GM12878 (cell line): ENCODE data around the gene HOXC12. TPM values are rescaled to one million over a fixed set of nuclear protein-coding genes. Genes with fewer than 3 reads are reported as not detected.

Experiments used
- ATAC-seq: fragments of 200-7000 bp; cut with Tn5 transposase; 3 replicates; pipeline ENCODE4 v1.9.1; 2020; ENCODE audit warnings: mild to moderate bottlenecking, moderate library complexity
- BruUV-seq: library from RNA; stranded (reverse); fragments of 400-500 nt; replicated peaks from 2 replicates; lab custom pipeline; 2021; lab: Mats Ljungman, UMichigan
- CTCF ChIA-PET: fragments of 300-600 bp; sonication (Branson Sonifier 250); formaldehyde crosslinking; extraction: SDS; loops from one replicate; lab custom pipeline; 2021; ENCODE audit warnings: inconsistent platforms; lab: Yijun Ruan, JAX
- POLR2A ChIA-PET: fragments of 350-600 bp; formaldehyde crosslinking; extraction: SDS; loops from one replicate; lab custom pipeline; 2021; ENCODE audit warnings: inconsistent platforms; lab: Charles Lee
- RAD21 ChIA-PET: fragments of 300-600 bp; sonication (Branson Sonifier 250); formaldehyde crosslinking; loops from one replicate; lab custom pipeline; 2023; ENCODE audit warnings: antibody characterized with exemption; ENCODE audit not compliant: unreplicated experiment; lab: Charles Lee
- SMC1A ChIA-PET: fragments of 300-600 bp; sonication (Branson Sonifier 250); formaldehyde crosslinking; loops from one replicate; lab custom pipeline; 2023; ENCODE audit not compliant: unreplicated experiment, uncharacterized antibody; lab: Charles Lee
- DNase-seq: peaks from one replicate; pipeline ENCODE4 v3.0.0-alpha.2; 2011; ENCODE audit warnings: low read depth, low spot score
- FAIRE-seq: peaks from 3 replicates; lab custom pipeline; 2011; peaks lifted over from hg19 to GRCh38; lab: Jason Lieb, UNC
- H2AFZ ChIP-seq: 2 replicates; pipeline ENCODE4 v1.6.0; 2011; ENCODE audit warnings: low read depth, low read length, control low read depth; ENCODE audit not compliant: control insufficient read depth
- H3K27ac ChIP-seq: 2 replicates; pipeline ENCODE4 v1.5.1; 2011; ENCODE audit warnings: control low read depth; ENCODE audit not compliant: control insufficient read depth, insufficient read depth
- H3K27me3 ChIP-seq, 2 experiments: replicated peaks in 1 of 2; 2 replicates each; pipeline versions ENCODE4 v1.6.0 to v1.6.1; 2011; ENCODE audit warnings: low read length in 1 of 2; ENCODE audit not compliant: control insufficient read depth in 2 of 2, insufficient read depth in 2 of 2
- H3K36me3 ChIP-seq, 2 experiments: 2 replicates each; pipeline ENCODE4 v1.5.1; 2011; ENCODE audit warnings: low read length in 1 of 2; ENCODE audit not compliant: control insufficient read depth in 2 of 2, insufficient read depth in 2 of 2
- H3K4me1 ChIP-seq: 2 replicates; pipeline ENCODE4 v1.6.1; 2011; ENCODE audit warnings: mild to moderate bottlenecking, low read length, moderate library complexity, mixed read lengths; ENCODE audit not compliant: control insufficient read depth, insufficient read depth
- H3K4me2 ChIP-seq: 2 replicates; pipeline ENCODE4 v1.6.0; 2011; ENCODE audit warnings: control low read depth; ENCODE audit not compliant: control insufficient read depth, insufficient read depth
- H3K4me3 ChIP-seq: fragments of 200-600 bp; sonication (generic); 2 replicates; pipeline ENCODE4 v1.5.1; 2016
- H3K79me2 ChIP-seq: 2 replicates; pipeline ENCODE4 v1.6.0; 2011; ENCODE audit warnings: low read length; ENCODE audit not compliant: control insufficient read depth, insufficient read depth
- H3K9ac ChIP-seq: 2 replicates; pipeline ENCODE4 v1.8.0; 2011; ENCODE audit warnings: low read length, control low read depth, mixed read lengths; ENCODE audit not compliant: control insufficient read depth, insufficient read depth
- H3K9me3 ChIP-seq: replicated peaks from 3 replicates; pipeline ENCODE4 v1.5.1; 2011; ENCODE audit warnings: mild to moderate bottlenecking, low read length; ENCODE audit not compliant: control insufficient read depth, insufficient read depth
- H4K20me1 ChIP-seq: 2 replicates; pipeline ENCODE4 v1.6.0; 2011; ENCODE audit not compliant: control insufficient read depth, insufficient read depth
- BHLHE40 ChIP-seq, 2 experiments: fragments of 450-650 bp in 1 of 2; IDR thresholded peaks; 2 replicates each; pipeline ENCODE4 v1.6.1; 2011 to 2017; ENCODE audit warnings: low read depth in 2 of 2, borderline replicate concordance in 1 of 2, improper control_type of control experiment in 1 of 2, low read length in 1 of 2, mild to moderate bottlenecking in 1 of 2
- CBX5 ChIP-seq: sonication (generic); IDR thresholded peaks from 2 replicates; pipeline ENCODE4 v1.6.1; 2016; ENCODE audit warnings: low read depth, moderate library complexity, mild to moderate bottlenecking, inconsistent platforms
- EZH2 ChIP-seq: IDR thresholded peaks from 2 replicates; pipeline ENCODE4 v1.6.1; 2012; ENCODE audit warnings: low read depth, mild to moderate bottlenecking, control low read depth, inconsistent platforms, low read length, borderline replicate concordance; ENCODE audit not compliant: control insufficient read depth
- SREBF1 ChIP-seq: IDR thresholded peaks from 2 replicates; pipeline ENCODE4 v1.6.1; 2012; ENCODE audit warnings: mild to moderate bottlenecking, low read length
- SUZ12 ChIP-seq: fragments of 200-600 bp; sonication (generic); IDR thresholded peaks from one replicate; pipeline ENCODE4 v1.6.1; 2018; ENCODE audit warnings: antibody characterized with exemption, mild to moderate bottlenecking; ENCODE audit not compliant: unreplicated experiment
- ZNF207 ChIP-seq: fragments of 450-650 bp; IDR thresholded peaks from 2 replicates; pipeline ENCODE4 v1.6.1; 2014; ENCODE audit warnings: antibody characterized with exemption, mild to moderate bottlenecking, borderline replicate concordance
- ZNF274 ChIP-seq: IDR thresholded peaks from one replicate; pipeline ENCODE4 v1.8.0; 2011; ENCODE audit not compliant: insufficient read length, insufficient read depth
- whole genome bisulfite sequencing: methylation state at CpG from one replicate; pipeline ENCODE4 v1.1.6; 2016; ENCODE audit warnings: low lambda C conversion rate; ENCODE audit not compliant: insufficient replicate concordance, insufficient coverage; ENCODE audit errors: missing lambda C conversion rate; 5-methylcytosine and 5-hydroxymethylcytosine counted together
- in situ Hi-C: fragments of 300-500 bp; cut with MboI; formaldehyde crosslinking; loops from 9 replicates; pipeline ENCODE4 v1.14.3; 2018; ENCODE audit warnings: mixed read lengths
- intact Hi-C: fragments of 100-400 bp; cut with micrococcal nuclease; formaldehyde crosslinking; loops from one replicate; pipeline ENCODE4 v1.14.2; 2022; ENCODE audit not compliant: unreplicated experiment
- polyA plus RNA-seq, 11 experiments: library from polyadenylated mRNA; depleted of rRNA in 4 of 11; unstranded in 6 of 11; stranded (reverse) in 5 of 11; fragments of >200 nt; fragmentation: Nextera tagmentation in 4 of 11; fragmentation: Illumina TruSeq in 1 of 11; extraction: Ambion mirVana in 4 of 11; extraction: Trizol in 1 of 11; gene quantifications; 1 replicate in 1 of 11; 2 replicates in 10 of 11; pipeline versions ENCODE4 v1.2.1 to v1.2.3, GENCODE V29; 2011 to 2016; ENCODE audit warnings: inconsistent platforms in 2 of 11, missing spikeins in 2 of 11, low read depth in 1 of 11
- total RNA-seq, 4 experiments: library from RNA; depleted of rRNA in 3 of 4; stranded (reverse); fragments of >200 nt in 3 of 4; fragmentation: Illumina TruSeq in 1 of 4; extraction: Trizol in 1 of 4; gene quantifications; 2 replicates each; pipeline versions ENCODE4 v1.2.1 to v1.2.3, GENCODE V29; 2013 to 2021
- TF ChIP-seq, protein P1 (sequence below): fragments of 450-650 bp; formaldehyde crosslinking; IDR thresholded peaks from 2 replicates; pipeline ENCODE4 v1.4.0; 2022; ENCODE audit warnings: mild to moderate bottlenecking, moderate library complexity
- TF ChIP-seq, protein P2 (sequence below): IDR thresholded peaks from 2 replicates; pipeline ENCODE4 v1.6.1; 2012; ENCODE audit warnings: mild to moderate bottlenecking, low read depth, low read length

Gene HOXC12
- total and polyA plus RNA-seq, 10 of the 15 experiments (the other 5 are each of a cell fraction or from before 2014, with no cell fraction given) = not detected

DNA sequence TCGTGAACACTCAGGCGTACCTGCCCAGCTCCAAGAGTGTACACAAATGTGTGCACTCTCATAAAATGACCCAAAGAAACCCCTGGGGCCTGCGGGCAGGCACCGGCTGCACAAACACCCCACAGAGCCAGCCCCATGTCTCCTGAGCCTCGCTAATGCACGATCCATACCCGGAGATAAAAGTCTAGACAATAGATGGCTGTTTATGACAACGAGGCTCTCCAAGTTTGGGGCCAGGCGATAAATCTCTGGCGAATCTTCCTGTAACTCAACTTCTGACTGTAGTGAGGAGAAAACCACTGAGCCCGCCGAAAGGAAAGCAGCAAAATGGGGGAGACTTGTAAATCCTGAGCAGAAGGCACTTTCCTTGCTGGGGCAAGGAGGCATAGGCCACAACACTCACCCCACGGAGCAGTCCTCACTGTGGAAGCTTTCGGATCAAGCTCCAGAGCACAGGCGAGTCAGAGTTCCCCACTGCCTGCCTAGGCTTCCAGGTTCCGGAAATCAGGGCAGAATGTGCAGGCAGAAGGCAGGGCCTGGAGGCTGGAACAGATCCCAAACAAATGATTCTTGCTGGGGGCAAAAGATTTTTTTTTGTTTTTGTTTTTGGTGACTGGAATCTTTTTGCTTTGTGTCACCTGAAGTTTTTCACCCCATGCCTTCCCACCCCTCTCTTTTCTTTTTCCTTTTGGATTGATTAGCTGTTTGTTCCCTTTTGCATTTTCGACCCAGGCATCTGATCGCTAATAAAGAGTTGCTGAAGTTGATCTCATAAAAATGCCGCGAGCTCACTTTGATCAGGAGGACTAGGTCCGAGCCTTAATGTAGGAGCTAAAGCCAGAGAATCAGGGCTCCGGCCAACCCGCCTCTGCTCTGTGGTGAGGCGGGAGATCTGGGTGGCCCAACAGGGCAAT, 13.8 kb downstream of the HOXC12 start:
- no peaks in the 10 kb centered on the region; the same call in 1 of the 2 replicates for H4K20me1 ChIP-seq
- in situ Hi-C loops (no loop called here), intact Hi-C loops (no loop called here)
- no peak for ATAC-seq
- no peak overlapping the region for H3K4me3 ChIP-seq
- TF ChIP-seq BHLHE40 (IDR thresholded peaks at IDR 0.05; ENCODE audit: borderline replicate concordance in 1 of 2, low read depth in 2 of 2, low read length in 1 of 2) = no peak
- TF ChIP-seq ZNF207 = no peak
- TF ChIP-seq, protein P1, sequence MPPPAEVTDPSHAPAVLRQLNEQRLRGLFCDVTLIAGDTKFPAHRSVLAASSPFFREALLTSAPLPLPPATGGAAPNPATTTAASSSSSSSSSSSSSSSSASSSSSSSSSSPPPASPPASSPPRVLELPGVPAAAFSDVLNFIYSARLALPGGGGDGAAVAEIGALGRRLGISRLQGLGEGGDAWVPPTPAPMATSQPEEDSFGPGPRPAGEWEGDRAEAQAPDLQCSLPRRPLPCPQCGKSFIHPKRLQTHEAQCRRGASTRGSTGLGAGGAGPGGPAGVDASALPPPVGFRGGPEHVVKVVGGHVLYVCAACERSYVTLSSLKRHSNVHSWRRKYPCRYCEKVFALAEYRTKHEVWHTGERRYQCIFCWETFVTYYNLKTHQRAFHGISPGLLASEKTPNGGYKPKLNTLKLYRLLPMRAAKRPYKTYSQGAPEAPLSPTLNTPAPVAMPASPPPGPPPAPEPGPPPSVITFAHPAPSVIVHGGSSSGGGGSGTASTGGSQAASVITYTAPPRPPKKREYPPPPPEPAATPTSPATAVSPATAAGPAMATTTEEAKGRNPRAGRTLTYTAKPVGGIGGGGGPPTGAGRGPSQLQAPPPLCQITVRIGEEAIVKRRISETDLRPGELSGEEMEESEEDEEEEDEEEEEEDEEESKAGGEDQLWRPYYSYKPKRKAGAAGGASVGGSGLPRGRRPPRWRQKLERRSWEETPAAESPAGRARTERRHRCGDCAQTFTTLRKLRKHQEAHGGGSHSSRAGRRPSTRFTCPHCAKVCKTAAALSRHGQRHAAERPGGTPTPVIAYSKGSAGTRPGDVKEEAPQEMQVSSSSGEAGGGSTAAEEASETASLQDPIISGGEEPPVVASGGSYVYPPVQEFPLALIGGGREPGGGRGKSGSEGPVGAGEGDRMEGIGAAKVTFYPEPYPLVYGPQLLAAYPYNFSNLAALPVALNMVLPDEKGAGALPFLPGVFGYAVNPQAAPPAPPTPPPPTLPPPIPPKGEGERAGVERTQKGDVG (CRISPR knock-in tag) = no peak
- no peak for TF ChIP-seq ZNF274
- no peak for TF ChIP-seq CBX5
- no peak for TF ChIP-seq SREBF1
- TF ChIP-seq SUZ12 = peak; percentile 53
- TF ChIP-seq, protein P2, sequence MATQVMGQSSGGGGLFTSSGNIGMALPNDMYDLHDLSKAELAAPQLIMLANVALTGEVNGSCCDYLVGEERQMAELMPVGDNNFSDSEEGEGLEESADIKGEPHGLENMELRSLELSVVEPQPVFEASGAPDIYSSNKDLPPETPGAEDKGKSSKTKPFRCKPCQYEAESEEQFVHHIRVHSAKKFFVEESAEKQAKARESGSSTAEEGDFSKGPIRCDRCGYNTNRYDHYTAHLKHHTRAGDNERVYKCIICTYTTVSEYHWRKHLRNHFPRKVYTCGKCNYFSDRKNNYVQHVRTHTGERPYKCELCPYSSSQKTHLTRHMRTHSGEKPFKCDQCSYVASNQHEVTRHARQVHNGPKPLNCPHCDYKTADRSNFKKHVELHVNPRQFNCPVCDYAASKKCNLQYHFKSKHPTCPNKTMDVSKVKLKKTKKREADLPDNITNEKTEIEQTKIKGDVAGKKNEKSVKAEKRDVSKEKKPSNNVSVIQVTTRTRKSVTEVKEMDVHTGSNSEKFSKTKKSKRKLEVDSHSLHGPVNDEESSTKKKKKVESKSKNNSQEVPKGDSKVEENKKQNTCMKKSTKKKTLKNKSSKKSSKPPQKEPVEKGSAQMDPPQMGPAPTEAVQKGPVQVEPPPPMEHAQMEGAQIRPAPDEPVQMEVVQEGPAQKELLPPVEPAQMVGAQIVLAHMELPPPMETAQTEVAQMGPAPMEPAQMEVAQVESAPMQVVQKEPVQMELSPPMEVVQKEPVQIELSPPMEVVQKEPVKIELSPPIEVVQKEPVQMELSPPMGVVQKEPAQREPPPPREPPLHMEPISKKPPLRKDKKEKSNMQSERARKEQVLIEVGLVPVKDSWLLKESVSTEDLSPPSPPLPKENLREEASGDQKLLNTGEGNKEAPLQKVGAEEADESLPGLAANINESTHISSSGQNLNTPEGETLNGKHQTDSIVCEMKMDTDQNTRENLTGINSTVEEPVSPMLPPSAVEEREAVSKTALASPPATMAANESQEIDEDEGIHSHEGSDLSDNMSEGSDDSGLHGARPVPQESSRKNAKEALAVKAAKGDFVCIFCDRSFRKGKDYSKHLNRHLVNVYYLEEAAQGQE = no peak
- no peak for TF ChIP-seq EZH2
- no peaks in the 10 kb centered on the region; the same call in 2 of the 3 replicates for H3K9me3 ChIP-seq
- no peaks in the 10 kb centered on the region for H3K4me1 ChIP-seq
- no peak for FAIRE-seq
- POLR2A ChIA-PET = no interaction called here
- no peak overlapping the region for H3K9ac ChIP-seq
- RAD21 ChIA-PET = no interaction called here
- H3K4me2 ChIP-seq = no peak overlapping the region
- no peaks in the 10 kb centered on the region for H3K36me3 ChIP-seq
- no peak for DNase-seq
- no peak overlapping the region for H2AFZ ChIP-seq
- no TSS peak for BruUV-seq
- SMC1A ChIA-PET = no interaction called here
- H3K27ac ChIP-seq = no peak overlapping the region
- 8% methylated on average over 24 of the region's 24 CpGs for WGBS
- H3K27me3 ChIP-seq = peaks cover 29 to 60% of the 10 kb centered on the region in 2 experiments
- CTCF ChIA-PET = interaction anchor here (0.6 kb wide), 1 partner anchor 432 kb away, joined by 3 read pairs; no protein-coding TSS in a partner anchor
- no peaks in the 10 kb centered on the region for H3K79me2 ChIP-seq
